Smooth muscle cell (in vitro differentiated cells): ENCODE measurements around the gene COL18A1. TPM values are rescaled to one million over a fixed set of nuclear protein-coding genes. Genes with fewer than 3 reads are reported as not detected.

Experiments
- DNase-seq: peaks from one replicate; lab custom pipeline; 2025; ENCODE audit not compliant: unreplicated experiment; lab: John Stamatoyannopoulos, UW
- H2AFZ ChIP-seq: fragments of 200-600 bp; sonication (generic); 2 replicates; pipeline ENCODE4 v1.6.0; 2016; ENCODE audit warnings: antibody characterized with exemption, low read depth, mild to moderate bottlenecking
- H3F3A ChIP-seq: fragments of 200-600 bp; sonication (generic); 2 replicates; pipeline ENCODE4 v1.6.0; 2017; ENCODE audit warnings: antibody characterized with exemption, low read depth
- H3K27ac ChIP-seq: fragments of 200-600 bp; sonication (generic); 2 replicates; pipeline ENCODE4 v1.5.1; 2016; ENCODE audit warnings: low read depth, mild to moderate bottlenecking
- H3K27me3 ChIP-seq: fragments of 200-600 bp; sonication (generic); 2 replicates; pipeline ENCODE4 v1.6.1; 2016; ENCODE audit warnings: low read depth, mild to moderate bottlenecking
- H3K36me3 ChIP-seq: fragments of 200-600 bp; sonication (generic); 2 replicates; pipeline ENCODE4 v1.5.1; 2016; ENCODE audit warnings: low read depth
- H3K4me1 ChIP-seq: fragments of 200-600 bp; sonication (generic); 2 replicates; pipeline ENCODE4 v1.5.1; 2016; ENCODE audit warnings: low read depth
- H3K4me2 ChIP-seq: fragments of 200-600 bp; sonication (generic); 2 replicates; pipeline ENCODE4 v1.6.0; 2016; ENCODE audit warnings: mild to moderate bottlenecking
- H3K4me3 ChIP-seq: fragments of 200-600 bp; sonication (generic); 2 replicates; pipeline ENCODE4 v1.5.1; 2016; ENCODE audit warnings: mild to moderate bottlenecking
- H3K79me2 ChIP-seq: fragments of 200-600 bp; sonication (generic); 2 replicates; pipeline ENCODE4 v1.6.0; 2016; ENCODE audit warnings: low read depth, mild to moderate bottlenecking
- H3K9ac ChIP-seq: fragments of 200-600 bp; sonication (generic); 2 replicates; pipeline ENCODE4 v1.6.0; 2016; ENCODE audit warnings: low read depth
- H3K9me3 ChIP-seq: fragments of 200-600 bp; sonication (generic); replicated peaks from 2 replicates; pipeline ENCODE4 v1.5.1; 2016; ENCODE audit warnings: low read depth
- H4K20me1 ChIP-seq: fragments of 200-600 bp; sonication (generic); 2 replicates; pipeline ENCODE4 v1.6.0; 2016; ENCODE audit warnings: low read depth
- WGBS: methylation state at CpG from one replicate; pipeline ENCODE4 v1.1.7; 2016; ENCODE audit warnings: low lambda C conversion rate; 5-methylcytosine and 5-hydroxymethylcytosine counted together
- polyA plus RNA-seq: library from polyadenylated mRNA; unstranded; fragments of >200 nt; fragmentation: Nextera tagmentation; extraction: Ambion mirVana; gene quantifications from 2 replicates; pipeline ENCODE4 v1.2.1, GENCODE V29; 2016
- total RNA-seq: library from RNA; depleted of rRNA; stranded (reverse); fragments of >200 nt; gene quantifications from 2 replicates; pipeline ENCODE4 v1.2.3, GENCODE V29; 2014
- TF ChIP-seq, protein P1 (sequence below): fragments of 200-600 bp; sonication (generic); IDR thresholded peaks from 2 replicates; pipeline ENCODE4 v1.5.1; 2017; ENCODE audit warnings: borderline replicate concordance, mild to moderate bottlenecking, antibody characterized with exemption; ENCODE audit not compliant: insufficient read depth, poor library complexity, severe bottlenecking

Gene COL18A1
- total and polyA plus RNA-seq, 2 experiments from 2014 or later: 192 to 485 TPM

- Histone ChIP-seq H3K79me2 (no peaks in the 10 kb centered on the region), H4K20me1 (no peaks in the 10 kb centered on the region), H3K27me3 (no peaks in the 10 kb centered on the region), H3K4me3 (no peak overlapping the region), H3K9me3 (no peaks in the 10 kb centered on the region), H3K4me1 (no peaks in the 10 kb centered on the region), H3K9ac (no peak overlapping the region), H3K4me2 (no peak overlapping the region), H2AFZ (no peak overlapping the region), H3K27ac (no peak overlapping the region), H3F3A (no peaks in the 10 kb centered on the region), H3K36me3 (no peaks in the 10 kb centered on the region)
- WGBS: 95% methylated on average over 26 of the region's 26 CpGs
- DNase-seq: no peak
- TF ChIP-seq, protein P1, sequence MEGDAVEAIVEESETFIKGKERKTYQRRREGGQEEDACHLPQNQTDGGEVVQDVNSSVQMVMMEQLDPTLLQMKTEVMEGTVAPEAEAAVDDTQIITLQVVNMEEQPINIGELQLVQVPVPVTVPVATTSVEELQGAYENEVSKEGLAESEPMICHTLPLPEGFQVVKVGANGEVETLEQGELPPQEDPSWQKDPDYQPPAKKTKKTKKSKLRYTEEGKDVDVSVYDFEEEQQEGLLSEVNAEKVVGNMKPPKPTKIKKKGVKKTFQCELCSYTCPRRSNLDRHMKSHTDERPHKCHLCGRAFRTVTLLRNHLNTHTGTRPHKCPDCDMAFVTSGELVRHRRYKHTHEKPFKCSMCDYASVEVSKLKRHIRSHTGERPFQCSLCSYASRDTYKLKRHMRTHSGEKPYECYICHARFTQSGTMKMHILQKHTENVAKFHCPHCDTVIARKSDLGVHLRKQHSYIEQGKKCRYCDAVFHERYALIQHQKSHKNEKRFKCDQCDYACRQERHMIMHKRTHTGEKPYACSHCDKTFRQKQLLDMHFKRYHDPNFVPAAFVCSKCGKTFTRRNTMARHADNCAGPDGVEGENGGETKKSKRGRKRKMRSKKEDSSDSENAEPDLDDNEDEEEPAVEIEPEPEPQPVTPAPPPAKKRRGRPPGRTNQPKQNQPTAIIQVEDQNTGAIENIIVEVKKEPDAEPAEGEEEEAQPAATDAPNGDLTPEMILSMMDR: no peak
Observed at GRCh38 chr21:45393021-45393420, 11.9 kb upstream of the COL18A1 start.

- WGBS: 88% methylated on average over 19 of the region's 30 CpGs
- no peak overlapping the region for H2AFZ ChIP-seq
- no peak overlapping the region for H3K27ac ChIP-seq
- no peaks in the 10 kb centered on the region for H3K36me3 ChIP-seq
- H3K9me3 ChIP-seq: no peaks in the 10 kb centered on the region
- no peaks in the 10 kb centered on the region for H3K79me2 ChIP-seq
- no peak overlapping the region for H3K4me3 ChIP-seq
- no peak overlapping the region for H3K9ac ChIP-seq
- H3K4me2 ChIP-seq: no peak overlapping the region
- H3K27me3 ChIP-seq: no peaks in the 10 kb centered on the region
- no peaks in the 10 kb centered on the region for H3F3A ChIP-seq
- no peaks in the 10 kb centered on the region for H4K20me1 ChIP-seq
- TF ChIP-seq, protein P1: no peak
- no peak for DNase-seq
- H3K4me1 ChIP-seq: no peaks in the 10 kb centered on the region
Observed at GRCh38 chr21:45393833-45394638, 10.9 kb upstream of the COL18A1 start.

DNA sequence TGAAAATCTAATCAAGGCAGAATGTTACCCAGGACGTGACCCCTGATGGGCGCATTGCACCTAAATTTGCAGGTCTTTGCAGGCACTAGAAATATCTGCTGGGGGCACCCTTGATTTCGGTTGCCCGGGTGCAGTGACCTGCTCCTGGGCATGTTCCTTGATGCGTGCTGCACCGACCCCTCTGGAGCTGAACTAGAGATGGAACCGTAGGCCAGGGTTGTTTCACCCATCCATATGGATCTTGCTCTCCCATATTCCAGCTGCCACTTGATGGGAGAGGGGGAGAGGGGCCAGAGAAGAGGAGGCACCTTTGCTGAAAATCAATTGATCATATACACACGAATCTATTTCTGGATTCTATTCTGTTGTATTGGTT is 8.4 kb upstream of the COL18A1 start:
- H2AFZ ChIP-seq: no peak overlapping the region
- H3K4me1 ChIP-seq: no peaks in the 10 kb centered on the region
- H3K9me3 ChIP-seq: peaks cover 5% of the 10 kb centered on the region
- WGBS: 93% methylated on average over 8 of the region's 8 CpGs
- H3F3A ChIP-seq: no peaks in the 10 kb centered on the region
- H3K27me3 ChIP-seq: no peaks in the 10 kb centered on the region
- H3K36me3 ChIP-seq: no peaks in the 10 kb centered on the region
- no peak for DNase-seq
- no peaks in the 10 kb centered on the region for H4K20me1 ChIP-seq
- H3K27ac ChIP-seq: no peak overlapping the region
- H3K79me2 ChIP-seq: no peaks in the 10 kb centered on the region
- no peak overlapping the region for H3K4me2 ChIP-seq
- TF ChIP-seq, protein P1: no peak
- H3K9ac ChIP-seq: no peak overlapping the region
- no peak overlapping the region for H3K4me3 ChIP-seq

- Histone ChIP-seq H3K4me1 (no peaks in the 10 kb centered on the region), H3K4me3 (no peak overlapping the region), H3K79me2 (no peaks in the 10 kb centered on the region), H3K27me3 (no peaks in the 10 kb centered on the region), H2AFZ (no peak overlapping the region), H3K27ac (no peak overlapping the region), H4K20me1 (no peaks in the 10 kb centered on the region), H3K36me3 (no peaks in the 10 kb centered on the region), H3F3A (no peaks in the 10 kb centered on the region), H3K4me2 (no peak overlapping the region), H3K9me3 (peaks cover 5% of the 10 kb centered on the region), H3K9ac (no peak overlapping the region)
- TF ChIP-seq, protein P1: no peak
- WGBS: 95% methylated on average over 2 of the region's 2 CpGs
- DNase-seq: no peak
Observed at GRCh38 chr21:45397381-45397780, 7.6 kb upstream of the COL18A1 start.
